Hindlimb muscle (tissue), 1 donor: Measurements from ENCODE around the gene BCL2L1. TPM values are rescaled to one million over a fixed set of nuclear protein-coding genes. Genes with fewer than 3 reads are reported as not detected.

Experiments
- DNase-seq: peaks from one replicate; pipeline ENCODE4 v3.0.0-alpha.2; 2013
- polyA plus RNA-seq: library from polyadenylated mRNA; unstranded; fragments of 120-200 nt; gene quantifications from one replicate; pipeline ENCODE4 v1.2.1, GENCODE V29; 2013; ENCODE audit not compliant: insufficient read length

The BCL2L1 gene
- polyA plus RNA-seq, 1 donor: 28.1 TPM

DNA sequence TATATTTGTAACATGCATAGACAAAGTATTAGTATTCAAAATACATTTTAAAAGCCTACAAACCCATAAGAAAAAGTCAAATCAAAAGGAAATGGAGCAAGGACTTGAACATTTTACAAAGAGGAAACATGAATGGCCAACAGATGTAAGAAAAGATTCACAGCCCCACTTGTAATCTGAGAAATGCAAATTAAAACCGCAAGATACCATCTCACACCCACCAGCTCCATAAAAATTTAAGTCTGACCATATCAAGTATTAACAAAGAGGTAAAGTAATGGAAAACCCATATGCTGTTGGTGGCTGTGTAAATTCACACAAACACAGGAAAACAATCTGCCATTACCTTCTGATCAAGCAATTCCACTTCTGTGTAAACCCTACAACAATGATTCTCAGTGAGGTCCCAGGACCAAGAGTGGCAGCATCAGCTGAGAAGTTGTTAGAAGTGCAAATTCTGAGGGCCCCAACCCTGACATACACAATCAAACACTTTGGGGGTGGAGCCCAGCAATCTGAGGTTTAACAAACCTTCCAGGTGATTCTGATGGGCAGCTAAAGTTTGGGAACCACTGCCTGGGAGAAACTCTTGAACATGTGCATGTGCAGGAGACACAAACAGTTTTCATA, 30.9 kb downstream of the BCL2L1 start:
- DNase-seq: no peak

DNA sequence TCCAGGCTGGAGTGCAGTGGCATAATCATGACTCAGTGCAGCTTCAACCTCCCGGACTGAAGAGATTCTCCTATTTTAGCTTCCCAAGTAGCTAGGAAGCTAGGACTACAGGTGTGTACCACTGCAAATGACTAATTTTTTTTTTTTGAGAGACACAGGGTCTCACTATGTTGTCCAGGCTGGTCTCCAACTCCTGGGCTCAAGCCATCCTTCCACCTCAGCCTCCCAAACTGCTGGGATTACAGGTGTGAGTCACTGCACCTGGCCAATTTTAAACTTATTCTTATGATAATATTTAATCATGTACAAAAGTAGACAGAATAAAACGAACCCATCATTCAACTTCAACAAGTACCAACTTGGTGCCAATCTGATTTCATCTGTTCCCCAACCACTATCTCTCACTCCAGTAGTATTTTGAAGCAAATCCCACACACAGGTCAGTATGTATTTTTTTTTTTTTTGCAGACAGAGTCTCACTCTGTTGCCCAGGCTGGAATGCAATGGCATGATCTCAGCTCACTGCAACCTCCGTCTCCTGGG, 32.5 kb downstream of the BCL2L1 start:
- DNase-seq: no peak

DNA sequence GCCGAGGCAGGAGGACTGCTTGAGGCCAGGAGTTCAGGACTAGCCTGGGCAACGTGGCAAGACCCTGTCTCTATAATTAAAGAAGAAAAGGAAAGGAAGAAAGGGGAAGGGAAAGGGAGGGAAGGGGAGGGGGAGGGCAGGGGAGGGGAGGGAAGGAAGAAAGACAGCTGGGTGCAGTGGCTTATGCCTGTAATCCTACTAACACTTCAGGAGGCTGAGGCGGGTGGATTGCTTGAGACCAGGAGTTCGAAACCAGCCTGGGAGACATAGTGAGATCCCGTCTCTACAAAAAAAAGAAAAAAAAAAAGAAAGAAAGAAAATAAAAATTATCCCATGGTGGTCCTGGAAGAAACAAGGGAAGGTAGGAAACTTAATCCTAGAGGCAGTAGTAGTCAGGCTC, 33.5 kb downstream of the BCL2L1 start:
- no peak for DNase-seq

DNA sequence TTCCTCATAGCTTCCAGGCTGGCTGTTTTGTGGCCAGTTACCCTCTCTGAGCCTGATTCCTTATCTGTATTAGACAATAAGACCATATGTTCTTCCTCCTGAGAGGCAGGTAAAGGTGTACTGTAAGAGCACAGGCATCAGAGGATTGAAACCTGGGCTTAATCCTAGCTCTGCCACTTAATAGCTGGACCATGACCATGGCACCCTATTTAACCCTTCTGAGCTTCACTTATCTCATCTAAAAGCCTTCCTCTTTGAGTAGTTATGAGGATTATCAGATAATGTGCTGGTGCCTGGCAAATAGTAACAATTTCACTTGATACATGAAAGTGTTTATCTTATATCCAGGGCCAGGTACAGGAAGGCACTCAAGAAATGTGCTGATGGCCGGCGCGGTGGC, 34.9 kb downstream of the BCL2L1 start:
- DNase-seq: no peak

DNA sequence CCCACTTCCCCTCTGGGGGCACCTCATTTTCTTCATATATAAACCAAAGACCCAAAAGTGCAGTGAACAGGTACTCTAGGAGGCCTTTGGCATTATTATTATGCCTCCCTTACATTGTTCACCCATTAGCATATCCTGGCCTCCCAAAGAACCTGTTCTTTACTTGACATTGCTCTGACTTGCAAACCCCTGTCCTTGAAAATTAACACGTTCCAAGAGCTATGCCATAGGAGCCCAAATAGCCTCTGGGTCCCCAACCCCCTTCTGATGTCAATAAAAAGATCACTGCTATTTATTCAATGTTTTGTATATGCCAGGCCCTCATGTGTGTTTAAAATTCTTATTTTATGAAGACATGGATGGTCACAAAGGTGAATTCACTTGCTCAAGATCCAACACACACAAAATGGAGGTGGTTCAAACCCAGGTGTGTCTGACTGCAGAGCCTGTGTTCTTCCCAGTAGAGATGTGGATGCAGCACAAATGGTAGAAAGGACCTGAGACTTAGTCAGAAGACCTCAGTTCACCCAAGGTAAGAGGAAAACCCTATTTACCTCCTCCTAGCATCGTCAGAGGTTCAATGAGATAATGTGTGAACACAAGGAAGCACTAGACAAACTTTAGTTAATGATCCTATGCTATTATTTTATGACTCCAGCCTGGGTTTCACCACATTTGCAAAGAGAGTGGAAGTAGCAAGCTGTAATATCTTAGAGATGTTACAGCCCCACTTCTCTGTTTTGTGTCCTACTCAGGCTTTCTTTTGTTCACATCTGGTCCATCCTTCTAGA, 36.6 kb downstream of the BCL2L1 start:
- DNase-seq: no peak

DNA sequence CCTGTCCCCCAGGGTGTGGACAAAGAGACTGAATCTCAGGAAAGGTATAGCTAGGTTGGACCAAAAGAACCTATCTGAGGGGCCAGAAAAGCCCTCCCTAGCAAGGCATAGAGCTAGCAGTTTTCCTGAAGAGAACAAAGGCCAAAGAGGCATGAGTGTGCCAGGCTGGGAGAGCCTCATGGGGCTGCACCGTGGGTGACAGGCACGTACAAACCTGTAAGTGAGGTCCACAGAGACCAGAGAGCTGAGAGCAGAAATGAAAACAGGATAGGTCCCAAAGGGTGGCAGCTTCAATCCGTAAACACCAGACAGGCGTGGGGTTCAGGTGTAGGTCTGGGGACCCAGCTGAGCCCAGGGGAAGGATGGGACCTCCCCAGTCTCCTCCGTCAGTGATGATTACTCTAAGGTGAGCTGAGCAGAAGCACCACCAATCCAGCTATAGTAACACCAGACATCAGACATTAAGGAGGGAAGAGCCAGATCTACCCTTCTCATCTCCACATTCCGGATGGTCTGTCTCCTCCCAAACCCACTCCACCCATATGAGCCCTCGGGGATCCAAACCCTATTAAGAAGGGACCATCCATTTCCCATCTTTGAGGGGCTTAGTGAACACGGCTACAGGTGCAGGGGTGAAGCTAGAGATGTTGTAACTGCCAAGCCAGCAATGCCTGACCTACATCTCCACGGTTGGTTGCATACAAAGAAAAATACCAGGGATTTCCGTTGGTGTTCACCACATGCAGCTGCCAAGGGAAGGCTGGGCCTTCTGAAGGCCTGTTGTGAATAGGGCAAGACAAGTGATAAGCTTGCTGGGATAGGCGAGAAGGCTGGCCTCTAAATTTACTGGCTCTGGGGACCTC, 38.3 kb downstream of the BCL2L1 start:
- DNase-seq: no peak

DNA sequence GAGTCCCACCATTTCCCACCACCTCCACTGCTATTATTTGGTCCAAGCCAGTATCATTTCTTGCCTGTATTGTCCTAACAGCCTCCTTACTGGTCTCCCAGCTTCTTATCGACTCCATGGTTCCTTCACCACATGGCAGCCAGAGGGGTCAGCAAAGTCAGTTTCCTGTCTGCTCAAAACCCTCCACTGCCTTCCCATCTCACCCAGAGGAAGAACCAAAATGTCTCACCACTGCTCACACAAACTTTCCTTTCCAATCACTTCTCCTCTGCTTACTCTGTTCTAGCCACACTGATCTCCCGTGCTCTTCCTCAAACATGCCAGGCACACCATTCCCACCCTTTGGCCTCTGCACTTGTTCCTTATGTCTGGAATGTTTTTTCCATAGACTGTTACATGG, 39.7 kb downstream of the BCL2L1 start:
- no peak for DNase-seq

DNA sequence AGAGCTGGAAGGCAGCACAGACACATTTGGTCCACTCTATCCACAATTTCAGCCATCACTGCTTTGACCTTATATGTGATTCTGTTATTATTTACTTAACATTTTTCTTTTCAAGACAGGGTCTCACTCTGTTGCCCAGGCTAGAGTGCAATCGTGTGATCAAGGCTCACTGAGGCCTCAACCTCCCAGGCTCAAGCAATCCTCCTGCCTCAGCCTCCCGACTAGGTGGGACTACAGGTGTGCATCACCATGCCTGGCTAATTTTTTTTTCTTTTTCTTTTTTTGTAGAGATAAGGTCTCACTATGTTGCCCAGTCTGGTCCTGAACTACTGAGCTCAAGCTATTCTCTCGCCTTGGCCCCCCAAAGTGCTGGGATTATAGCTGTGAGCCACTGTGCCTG, 40.3 kb downstream of the BCL2L1 start:
- no peak for DNase-seq

DNA sequence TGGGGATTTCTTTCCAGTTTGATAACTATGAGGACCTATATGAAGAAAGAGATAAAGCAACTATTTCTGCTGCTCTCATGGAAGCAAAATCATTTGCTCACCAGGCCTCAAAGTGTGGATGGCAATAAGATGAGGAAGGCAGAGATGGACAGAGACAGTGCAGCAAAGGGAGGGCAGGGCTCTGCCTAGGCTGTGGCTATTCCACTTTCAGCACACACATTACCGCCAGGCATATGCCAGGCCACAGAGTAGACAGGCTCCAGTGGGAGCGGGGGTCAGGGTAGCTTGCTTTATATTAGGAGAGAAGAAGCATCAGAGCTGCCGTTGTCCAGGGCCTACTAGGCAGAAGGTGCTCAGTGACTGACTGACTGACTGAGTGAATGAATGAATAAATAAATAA, 40.9 kb downstream of the BCL2L1 start:
- DNase-seq: no peak

DNA sequence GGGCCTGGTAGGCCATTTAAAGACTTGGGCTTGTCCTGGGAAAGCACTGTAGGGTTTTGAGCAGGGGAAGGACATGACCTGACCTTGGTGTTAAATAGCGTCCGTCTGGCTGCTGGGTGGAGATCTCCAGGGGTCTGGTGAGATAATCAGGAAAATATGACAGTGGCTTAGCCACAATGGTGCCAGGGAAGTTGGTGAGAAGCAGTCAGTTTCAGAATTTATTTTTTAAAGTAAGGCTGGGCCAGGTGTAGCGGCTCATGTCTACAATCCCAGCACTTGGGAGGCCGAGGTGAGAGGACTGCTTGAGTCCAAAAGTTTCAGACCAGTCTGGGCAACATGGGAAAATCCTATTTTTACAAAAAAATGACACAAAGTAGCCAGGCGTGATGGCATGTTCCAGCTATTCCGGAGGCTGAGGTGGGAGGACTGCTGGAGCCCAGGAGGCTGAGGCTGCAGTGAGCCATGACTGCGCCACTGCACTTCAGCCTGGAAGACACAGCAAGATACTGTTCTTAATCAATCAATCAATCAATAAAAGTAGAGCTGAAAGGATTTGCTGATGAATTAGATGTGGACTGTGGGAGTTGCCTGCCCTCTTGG, 41.4 kb downstream of the BCL2L1 start:
- DNase-seq: no peak

DNA sequence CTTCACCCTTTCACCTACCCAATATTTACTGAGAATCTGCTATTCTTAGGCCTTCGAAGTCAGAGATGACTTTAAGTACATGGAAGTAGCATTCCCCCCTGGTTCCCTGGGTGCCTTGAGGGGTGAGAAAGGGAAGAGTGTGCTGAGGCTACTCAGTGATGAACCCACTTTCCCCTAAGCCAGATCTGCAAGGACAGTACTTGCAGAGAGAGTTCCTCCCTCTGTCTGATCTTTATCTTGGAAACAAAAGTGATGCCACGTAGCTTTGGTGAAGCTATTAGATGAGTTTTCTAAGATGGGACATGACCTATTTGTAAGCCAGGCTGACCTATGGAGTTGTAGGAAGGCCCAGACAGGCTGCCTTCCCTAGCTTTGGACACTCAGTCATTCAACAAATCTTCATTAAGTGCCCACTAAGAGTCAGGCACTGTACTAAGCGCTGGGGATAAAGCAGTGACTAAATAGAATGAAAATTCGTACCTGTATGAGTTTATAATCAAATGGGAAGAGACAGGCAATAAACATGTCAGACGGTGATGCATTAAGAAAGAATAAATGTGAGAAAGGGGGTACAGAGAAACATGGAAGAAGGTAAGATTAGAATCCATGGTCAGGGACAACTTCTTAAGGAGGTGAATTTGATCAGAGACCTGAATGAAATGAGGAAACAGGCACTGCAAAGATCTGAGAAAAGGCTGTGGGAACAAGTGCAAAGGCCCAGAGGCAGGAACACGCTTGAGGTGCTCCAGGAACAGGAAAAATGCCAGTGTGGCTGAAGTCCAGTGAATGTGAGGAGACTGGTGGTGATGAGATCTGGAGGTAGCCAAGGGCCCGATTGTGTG, 42.2 kb downstream of the BCL2L1 start:
- no peak for DNase-seq

DNA sequence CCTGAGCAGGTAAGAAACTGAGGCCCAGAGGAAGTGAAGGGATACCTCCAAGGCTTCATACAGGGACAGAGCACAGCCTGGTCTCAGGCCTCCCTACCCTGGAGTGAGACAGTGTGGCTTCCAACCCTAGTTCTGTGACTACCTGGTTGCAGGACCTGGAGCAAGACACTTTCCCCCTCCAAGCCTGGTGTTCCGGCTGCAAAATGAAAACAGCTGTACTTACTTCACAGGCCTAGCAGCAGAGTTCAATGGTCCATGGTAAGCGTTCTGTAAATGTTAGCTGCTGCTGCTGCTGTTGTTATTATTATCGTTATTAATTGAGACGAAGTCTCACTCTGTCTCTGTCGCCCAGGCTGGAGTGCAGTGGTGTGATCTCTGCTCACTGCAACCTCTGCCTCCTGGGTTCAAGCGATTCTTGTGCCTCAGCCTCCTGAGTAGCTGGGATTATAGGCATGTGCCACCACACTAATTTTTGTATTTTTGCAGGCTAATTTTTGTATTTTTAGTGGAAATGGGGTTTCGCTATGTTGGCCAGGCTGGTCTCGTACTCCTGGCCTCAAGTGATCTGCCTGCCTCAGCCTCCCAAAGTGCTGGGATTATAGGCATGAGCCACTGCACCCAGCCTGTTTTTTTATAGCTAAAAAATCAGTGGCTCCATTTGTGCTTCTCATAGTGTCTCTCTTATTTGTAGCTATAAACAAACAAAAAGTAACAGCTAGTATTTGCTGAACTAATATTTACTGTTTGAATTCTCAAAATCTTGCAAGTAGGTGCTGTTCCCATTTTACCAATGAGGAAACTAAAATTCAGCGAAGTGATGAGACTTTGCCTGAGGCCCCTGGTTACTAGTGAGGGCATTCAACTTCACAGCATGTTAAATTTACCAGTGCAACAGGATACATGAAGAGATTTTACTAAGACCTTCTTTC, 43.0 kb downstream of the BCL2L1 start:
- DNase-seq: no peak

DNA sequence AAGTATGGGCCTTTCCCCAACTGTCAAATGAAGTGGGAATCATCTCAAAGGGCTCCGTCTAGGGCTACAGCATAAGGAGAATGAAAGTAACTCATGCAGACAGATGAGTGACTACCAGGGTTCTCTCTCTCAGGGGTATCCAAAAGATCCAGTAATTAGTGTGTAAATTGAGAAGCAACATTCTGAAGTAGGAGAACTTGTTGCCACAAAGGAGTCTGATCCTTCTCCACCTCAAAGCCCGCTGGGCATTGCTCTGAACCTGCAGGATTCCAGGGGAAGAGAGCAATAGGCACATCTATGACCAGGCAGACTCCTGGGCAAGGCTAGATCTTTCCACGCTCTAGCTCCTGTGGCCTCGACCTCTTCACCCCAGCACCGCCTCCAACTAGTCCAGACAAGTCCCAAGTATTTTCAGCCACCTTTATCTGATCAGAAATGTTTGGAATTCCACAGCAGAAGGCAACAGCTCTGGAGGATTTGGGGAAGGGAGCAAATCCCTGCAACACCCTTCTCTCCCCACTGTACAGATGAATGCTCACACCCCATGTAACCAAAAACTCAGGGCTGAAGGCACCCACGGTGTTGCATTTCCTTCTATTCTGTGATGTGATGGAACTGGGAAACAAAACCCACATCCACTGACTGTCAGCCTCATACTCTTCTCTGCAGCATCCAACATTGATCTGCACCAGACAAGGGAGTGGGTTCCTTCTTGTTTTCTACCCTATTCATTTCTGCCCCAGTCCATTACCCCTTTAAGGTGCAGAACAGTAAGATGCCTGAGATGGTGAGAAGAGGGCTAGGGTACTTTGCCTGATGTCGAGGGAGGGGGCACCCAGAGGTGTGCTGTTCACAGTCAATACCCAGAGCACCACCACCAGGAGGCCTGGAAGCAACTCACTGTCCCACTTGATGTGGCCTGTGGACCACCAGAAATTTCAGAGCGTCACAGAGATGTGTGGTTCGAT, 44.0 kb downstream of the BCL2L1 start:
- no peak for DNase-seq

DNA sequence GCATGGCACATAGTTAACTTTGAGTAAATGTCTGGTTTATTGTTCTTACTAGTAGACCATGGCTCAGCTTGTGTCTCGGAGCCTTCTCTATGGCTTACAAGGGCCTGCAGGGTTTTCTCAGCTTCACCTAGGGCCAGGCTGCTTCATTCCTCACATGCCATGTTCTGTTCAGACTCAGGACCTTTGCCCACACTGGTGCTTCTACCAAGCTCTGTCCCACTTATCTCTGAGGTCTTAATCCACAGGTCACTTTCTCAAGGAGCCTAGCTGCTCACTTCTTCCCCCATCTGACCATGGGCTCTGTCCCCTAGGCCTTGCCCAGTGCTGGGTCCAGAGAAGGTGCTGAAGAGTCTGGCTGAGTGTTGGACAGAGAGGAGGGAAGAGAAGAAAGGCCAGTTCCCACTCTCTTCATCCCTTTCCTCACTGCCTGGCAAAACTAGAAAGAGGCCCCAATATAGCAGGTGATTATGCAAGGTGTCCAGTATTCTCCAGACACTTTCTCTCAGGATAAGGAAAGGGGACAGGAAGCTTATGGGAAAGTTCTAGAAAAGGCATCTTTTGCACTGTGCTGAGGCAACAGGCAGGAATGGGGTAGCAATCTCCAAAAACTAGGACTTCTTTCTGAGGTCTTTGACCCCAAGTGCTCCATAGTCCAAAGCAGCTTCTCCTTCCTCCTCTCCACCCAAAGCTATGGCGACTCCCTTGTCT, 45.0 kb downstream of the BCL2L1 start:
- DNase-seq: no peak

DNA sequence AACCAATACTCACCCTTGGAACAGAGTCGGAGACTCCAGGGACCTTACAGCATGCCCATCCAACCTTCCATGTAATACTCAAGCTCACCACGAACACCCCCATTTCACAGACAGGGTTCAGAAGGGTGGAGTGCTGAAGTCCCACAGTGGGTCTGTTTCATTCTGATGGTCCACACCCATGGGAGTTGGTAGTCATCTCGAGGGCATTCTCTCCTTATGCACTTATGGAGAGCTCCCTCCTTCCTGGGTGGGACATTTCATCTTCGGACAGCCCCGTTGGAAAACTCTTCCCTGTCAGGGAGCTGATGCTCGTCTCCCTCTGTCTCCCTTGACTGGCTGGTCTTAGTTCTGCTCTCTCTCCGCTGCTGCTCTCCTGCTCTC, 46.1 kb downstream of the BCL2L1 start:
- no peak for DNase-seq

DNA sequence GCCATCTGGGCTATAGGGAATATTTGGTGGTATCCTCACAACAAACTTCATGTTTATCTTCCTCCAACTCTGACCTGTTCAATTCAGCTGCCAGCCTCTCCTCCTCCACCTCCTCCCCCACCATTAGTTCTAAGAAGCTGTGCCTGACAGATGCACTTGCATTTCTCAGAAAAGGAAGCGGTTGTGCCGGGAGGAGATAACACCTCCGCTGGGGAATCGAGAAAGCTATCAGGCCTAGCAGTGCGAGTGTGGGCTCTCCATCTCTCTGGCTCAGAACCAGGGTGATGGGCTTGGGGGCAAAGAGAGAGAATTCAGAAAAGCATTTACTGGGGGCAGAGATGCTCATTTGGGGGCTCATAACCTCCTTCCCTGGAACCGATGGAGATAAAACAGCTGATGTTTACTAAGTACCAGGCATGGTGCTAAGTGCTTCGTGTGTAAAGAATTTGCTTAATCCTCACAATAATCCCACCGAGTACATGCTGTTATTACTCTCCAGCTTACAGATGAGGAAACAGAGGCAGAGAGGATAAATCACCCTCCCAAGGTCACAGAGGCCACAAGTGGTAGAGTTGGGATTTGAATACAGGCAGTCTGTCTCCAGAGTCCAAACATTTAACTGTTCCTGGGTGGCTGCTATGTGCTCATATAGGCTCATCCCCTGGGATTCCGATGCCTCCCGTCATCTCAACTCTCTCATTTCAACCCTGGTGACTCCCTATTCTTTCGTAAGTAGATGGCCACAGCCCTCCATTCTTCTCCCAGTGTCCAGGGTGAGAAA, 46.6 kb downstream of the BCL2L1 start:
- no peak for DNase-seq

DNA sequence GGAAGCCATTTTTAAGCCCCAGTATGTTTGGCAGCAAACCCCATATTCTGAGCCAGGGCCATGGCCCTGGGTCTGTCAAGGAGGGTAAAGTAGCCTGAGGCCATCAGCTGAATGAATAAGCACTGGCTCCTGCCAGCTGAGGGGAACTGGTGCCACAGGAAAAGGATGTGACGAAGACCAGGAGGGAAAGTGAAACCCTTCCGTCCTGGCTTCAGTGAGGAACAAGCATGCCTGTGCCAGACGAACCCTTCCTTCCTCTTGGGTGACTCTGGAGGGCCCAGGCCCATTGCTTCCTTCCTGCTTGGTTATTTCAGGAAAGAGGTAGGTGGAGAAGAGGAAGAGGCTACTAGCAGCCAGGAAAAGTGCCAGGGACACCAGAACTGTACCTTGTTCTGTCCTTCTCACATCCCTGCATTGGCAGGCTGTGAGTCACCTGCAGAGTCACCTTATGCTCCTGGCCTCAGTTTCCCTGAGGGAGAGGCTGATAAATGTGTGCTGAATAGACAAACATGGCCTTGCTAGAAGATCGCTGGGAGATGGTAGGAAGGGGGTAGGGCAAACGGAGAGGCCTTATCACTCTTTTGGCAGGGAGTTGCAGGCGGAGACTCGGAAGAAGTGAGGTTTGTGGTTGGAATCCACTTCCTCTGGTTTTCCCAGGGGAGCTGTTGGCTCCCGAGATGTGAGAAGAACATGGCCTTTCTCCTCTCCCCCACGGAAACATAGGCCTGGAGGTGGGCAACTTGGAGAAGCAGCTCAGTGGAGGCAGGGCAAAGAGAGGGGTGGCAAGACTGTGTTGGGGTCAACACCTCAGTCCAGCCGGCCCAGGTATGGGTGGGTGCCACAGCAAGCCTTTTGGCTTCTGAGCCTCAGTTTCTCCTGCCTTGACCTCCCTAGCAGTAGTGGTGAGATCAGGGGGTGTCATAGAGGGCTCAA, 47.5 kb downstream of the BCL2L1 start:
- peak; percentile 51 for DNase-seq
